Measurements from ENCODE around the gene SPATA1. TPM values are rescaled to one million over a fixed set of nuclear protein-coding genes. Genes with fewer than 3 reads are reported as not detected.

The SPATA1 gene
- polyA plus RNA-seq, 1 donor from 2014 or later, result 0.17 TPM

- no peak overlapping the region for H2AFZ ChIP-seq (ENCODE audit: low read depth, low read length)
- H3K27ac ChIP-seq (ENCODE audit: low read length), result no peak overlapping the region
- H3K4me2 ChIP-seq (ENCODE audit: low read length), result no peak overlapping the region
- peaks cover 19% of the 10 kb centered on the region for H3K79me2 ChIP-seq (replicated peaks; ENCODE audit: insufficient read depth, low read length)
- no peaks in the 10 kb centered on the region for H4K20me1 ChIP-seq (ENCODE audit: insufficient read depth)
- H3K9ac ChIP-seq (ENCODE audit: low read length), result no peak overlapping the region
- H3K36me3 ChIP-seq (ENCODE audit: insufficient read depth, low read length), result no peaks in the 10 kb centered on the region
- H3F3A ChIP-seq (ENCODE audit: insufficient read depth, low read length, poor library complexity, severe bottlenecking), result no peaks in the 10 kb centered on the region
- H3K9me3 ChIP-seq (ENCODE audit: low read length), result no peaks in the 10 kb centered on the region
- TF ChIP-seq REST (IDR thresholded peaks at IDR 0.05; ENCODE audit: borderline replicate concordance) (no peak), EP300 (conservative IDR thresholded peaks at IDR 0.05; ENCODE audit: poor library complexity, severe bottlenecking) (no peak), SMC3 (conservative IDR thresholded peaks at IDR 0.05; ENCODE audit: poor library complexity) (no peak), POLR2AphosphoS5 (IDR thresholded peaks at IDR 0.05) (no peak), MXI1 (conservative IDR thresholded peaks at IDR 0.05; ENCODE audit: poor library complexity, severe bottlenecking) (no peak), EZH2 (IDR thresholded peaks at IDR 0.05; ENCODE audit: borderline replicate concordance, insufficient read depth, low read length, poor library complexity, severe bottlenecking) (no peak), CTCF (IDR thresholded peaks at IDR 0.05; ENCODE audit: poor library complexity, severe bottlenecking) (no peak), RAD21 (conservative IDR thresholded peaks at IDR 0.05) (no peak), TAF1 (IDR thresholded peaks at IDR 0.05; ENCODE audit: low read depth) (no peak)
- H3K27me3 ChIP-seq (ENCODE audit: insufficient read depth, low read depth, low read length), result no peaks in the 10 kb centered on the region
- no peaks in the 10 kb centered on the region for H3K9me2 ChIP-seq (ENCODE audit: insufficient read depth, low read length)
- H3K4me3 ChIP-seq (ENCODE audit: low read length), result no peak overlapping the region
Observed at GRCh38 chr1:84508510-84508909, 2.3 kb downstream of the SPATA1 start.

GRCh38 chr1:84509029-84509428 is 2.8 kb downstream of the SPATA1 start:
- TF ChIP-seq CTCF (IDR thresholded peaks at IDR 0.05; ENCODE audit: poor library complexity, severe bottlenecking) (no peak), EP300 (conservative IDR thresholded peaks at IDR 0.05; ENCODE audit: poor library complexity, severe bottlenecking) (no peak), MXI1 (conservative IDR thresholded peaks at IDR 0.05; ENCODE audit: poor library complexity, severe bottlenecking) (no peak), SMC3 (conservative IDR thresholded peaks at IDR 0.05; ENCODE audit: poor library complexity) (no peak), REST (IDR thresholded peaks at IDR 0.05; ENCODE audit: borderline replicate concordance) (no peak), POLR2AphosphoS5 (IDR thresholded peaks at IDR 0.05) (no peak), RAD21 (conservative IDR thresholded peaks at IDR 0.05) (no peak), EZH2 (IDR thresholded peaks at IDR 0.05; ENCODE audit: borderline replicate concordance, insufficient read depth, low read length, poor library complexity, severe bottlenecking) (no peak), TAF1 (IDR thresholded peaks at IDR 0.05; ENCODE audit: low read depth) (no peak)
- Histone ChIP-seq H3K4me3 (ENCODE audit: low read length) (no peak overlapping the region), H3F3A (ENCODE audit: insufficient read depth, low read length, poor library complexity, severe bottlenecking) (no peaks in the 10 kb centered on the region), H3K79me2 (replicated peaks; ENCODE audit: insufficient read depth, low read length) (peaks cover 15% of the 10 kb centered on the region), H3K27me3 (ENCODE audit: insufficient read depth, low read depth, low read length) (no peaks in the 10 kb centered on the region), H3K4me2 (ENCODE audit: low read length) (no peak overlapping the region), H3K9me3 (ENCODE audit: low read length) (no peaks in the 10 kb centered on the region), H3K9ac (ENCODE audit: low read length) (no peak overlapping the region), H2AFZ (ENCODE audit: low read depth, low read length) (no peak overlapping the region), H4K20me1 (ENCODE audit: insufficient read depth) (no peaks in the 10 kb centered on the region), H3K9me2 (ENCODE audit: insufficient read depth, low read length) (no peaks in the 10 kb centered on the region), H3K27ac (ENCODE audit: low read length) (no peak overlapping the region), H3K36me3 (ENCODE audit: insufficient read depth, low read length) (no peaks in the 10 kb centered on the region)

Data from neural cell (in vitro differentiated cells).